DMS 273 (cell line): ENCODE data around the gene CARNS1.
A peak's percentile ranks its signal among the peaks of the same experiment; 100 is the strongest.

Source experiments
- DNase-seq: peaks from one replicate; lab custom pipeline; 2025; ENCODE audit not compliant: unreplicated experiment; lab: John Stamatoyannopoulos, UW

The CARNS1 gene

GRCh38 chr11:67440229-67441097, 25.0 kb downstream of the CARNS1 start:
- DNase-seq: no peak

GRCh38 chr11:67441098-67441563, 25.7 kb downstream of the CARNS1 start:
- DNase-seq: peak; percentile 33

- DNase-seq: no peak
Observed at GRCh38 chr11:67441731-67442351, 26.4 kb downstream of the CARNS1 start.

- DNase-seq: no peak
Observed at GRCh38 chr11:67442504-67443404, 27.3 kb downstream of the CARNS1 start.

GRCh38 chr11:67445515-67445914, 30.0 kb downstream of the CARNS1 start:
- no peak for DNase-seq

GRCh38 chr11:67448220-67448609, 32.7 kb downstream of the CARNS1 start:
- DNase-seq: no peak

GRCh38 chr11:67449116-67449844, 33.8 kb downstream of the CARNS1 start:
- DNase-seq: no peak

- DNase-seq: no peak
Observed at GRCh38 chr11:67450796-67451657, 35.5 kb downstream of the CARNS1 start.

- no peak for DNase-seq
Observed at GRCh38 chr11:67451658-67451976, 36.1 kb downstream of the CARNS1 start.

GRCh38 chr11:67452141-67452952, 36.9 kb downstream of the CARNS1 start, which contains the start of gene GPR152:
Gene GPR152, minus strand, starts transcription at chr11:67452729. Its CDS starts 5 bp downstream, at chr11:67452724.
- peak; percentile 15 for DNase-seq

GRCh38 chr11:67453816-67454732, 38.6 kb downstream of the CARNS1 start:
- DNase-seq: no peak

GRCh38 chr11:67455054-67455453, 39.6 kb downstream of the CARNS1 start, which contains the start of gene CABP4:
Gene CABP4, plus strand, starts transcription at chr11:67455354. Its CDS starts 70 bp downstream, at chr11:67455424.
- DNase-seq: no peak

GRCh38 chr11:67456068-67456705, 40.7 kb downstream of the CARNS1 start:
- no peak for DNase-seq

- no peak for DNase-seq
Observed at GRCh38 chr11:67457453-67457852, 42.0 kb downstream of the CARNS1 start.

- DNase-seq: no peak
Observed at GRCh38 chr11:67458266-67458665, 42.8 kb downstream of the CARNS1 start.

- DNase-seq: no peak
Observed at GRCh38 chr11:67463186-67463585, 47.7 kb downstream of the CARNS1 start.

GRCh38 chr11:67463680-67464410, 48.4 kb downstream of the CARNS1 start:
- no peak for DNase-seq
